ENCODE data around the gene FGFRL1.
"Not testable (repeated sequence)": the region's sequence is repeated elsewhere in the genome, so short reads cannot be mapped to it uniquely, and the experiment has no call there.

Gene FGFRL1

GRCh38 chr4:1051472-1051871 lies 40.0 kb downstream of the FGFRL1 start:
- no peak for DNase-seq (ENCODE audit: low read depth)

GRCh38 chr4:1052231-1052671 lies 40.8 kb downstream of the FGFRL1 start:
- DNase-seq (ENCODE audit: low read depth): no peak

GRCh38 chr4:1053080-1053661 lies 41.7 kb downstream of the FGFRL1 start:
- no peak for DNase-seq (ENCODE audit: low read depth)

GRCh38 chr4:1053891-1054290 lies 42.5 kb downstream of the FGFRL1 start:
- DNase-seq (ENCODE audit: low read depth): not testable (repeated sequence)

GRCh38 chr4:1054696-1055242 lies 43.3 kb downstream of the FGFRL1 start:
- DNase-seq (ENCODE audit: low read depth): not testable (repeated sequence)

GRCh38 chr4:1055243-1055701 lies 43.8 kb downstream of the FGFRL1 start:
- DNase-seq (ENCODE audit: low read depth): not testable (repeated sequence)

GRCh38 chr4:1055721-1056590 lies 44.5 kb downstream of the FGFRL1 start:
- peak; percentile 78 for DNase-seq (ENCODE audit: low read depth)

GRCh38 chr4:1056671-1057402 lies 45.4 kb downstream of the FGFRL1 start:
- DNase-seq (ENCODE audit: low read depth): no peak

- no peak for DNase-seq (ENCODE audit: low read depth)
These were observed 45.9 kb downstream of the FGFRL1 start for GRCh38 chr4:1057403-1057745.

- DNase-seq (ENCODE audit: low read depth): no peak
These were observed 47.0 kb downstream of the FGFRL1 start for GRCh38 chr4:1058198-1058996.

- no peak for DNase-seq (ENCODE audit: low read depth)
These were observed 47.7 kb downstream of the FGFRL1 start for GRCh38 chr4:1058997-1059665.

GRCh38 chr4:1060121-1060520 lies 48.7 kb downstream of the FGFRL1 start:
- no peak for DNase-seq (ENCODE audit: low read depth)

- DNase-seq (ENCODE audit: low read depth): no peak
These were observed 49.2 kb downstream of the FGFRL1 start for GRCh38 chr4:1060621-1061020.

- no peak for DNase-seq (ENCODE audit: low read depth)
These were observed 49.8 kb downstream of the FGFRL1 start for GRCh38 chr4:1061056-1061700.

- no peak for DNase-seq (ENCODE audit: low read depth)
These were observed 50.3 kb downstream of the FGFRL1 start for GRCh38 chr4:1061760-1062159.

GRCh38 chr4:1062419-1062818 lies 51.0 kb downstream of the FGFRL1 start:
- no peak for DNase-seq (ENCODE audit: low read depth)

- no peak for DNase-seq (ENCODE audit: low read depth)
These were observed 54.3 kb downstream of the FGFRL1 start for GRCh38 chr4:1065732-1066131.

GRCh38 chr4:1069394-1069793 lies 58.0 kb downstream of the FGFRL1 start:
- no peak for DNase-seq (ENCODE audit: low read depth)

- DNase-seq (ENCODE audit: low read depth): peak; percentile 28
These were observed 61.5 kb downstream of the FGFRL1 start for GRCh38 chr4:1072830-1073446.

GRCh38 chr4:1074077-1074476 lies 62.7 kb downstream of the FGFRL1 start:
- DNase-seq (ENCODE audit: low read depth): no peak
